ENCODE results near the gene AGPAT1.
"Not testable (repeated sequence)": the region's sequence is repeated elsewhere in the genome, so short reads cannot be mapped to it uniquely, and the experiment has no call there.

Gene AGPAT1

GRCh38 chr6:32200711-32201475 lies 25.0 kb upstream of the AGPAT1 start:
- no peak for DNase-seq (ENCODE audit: low read depth, low spot score)
- H3K27ac ChIP-seq: no peak overlapping the region

GRCh38 chr6:32198866-32199265 lies 23.0 kb upstream of the AGPAT1 start:
- no peak for DNase-seq (ENCODE audit: low read depth, low spot score)
- H3K27ac ChIP-seq: no peak overlapping the region

GRCh38 chr6:32198345-32198696 lies 22.4 kb upstream of the AGPAT1 start:
- no peak overlapping the region for H3K27ac ChIP-seq

GRCh38 chr6:32196682-32197616 lies 21.1 kb upstream of the AGPAT1 start:
- no peak for DNase-seq (ENCODE audit: low read depth, low spot score)
- peak overlapping the region; percentile 93 for H3K27ac ChIP-seq

More at GRCh38 chr6:32198345-32198696, 22.4 kb upstream of the AGPAT1 start:
- no peak for DNase-seq (ENCODE audit: low read depth, low spot score)

GRCh38 chr6:32195902-32196681 lies 20.2 kb upstream of the AGPAT1 start:
- no peak for DNase-seq (ENCODE audit: low read depth, low spot score)
- H3K27ac ChIP-seq: peak overlapping the region; percentile 93

GRCh38 chr6:32195652-32195901 lies 19.7 kb upstream of the AGPAT1 start:
- H3K27ac ChIP-seq: peak overlapping the region; percentile 93
- DNase-seq (ENCODE audit: low read depth, low spot score): peak; percentile 96

- DNase-seq (ENCODE audit: low read depth, low spot score): no peak
- H3K27ac ChIP-seq: peak overlapping the region; percentile 93
Measured at GRCh38 chr6:32194825-32195651, 19.2 kb upstream of the AGPAT1 start.

DNA sequence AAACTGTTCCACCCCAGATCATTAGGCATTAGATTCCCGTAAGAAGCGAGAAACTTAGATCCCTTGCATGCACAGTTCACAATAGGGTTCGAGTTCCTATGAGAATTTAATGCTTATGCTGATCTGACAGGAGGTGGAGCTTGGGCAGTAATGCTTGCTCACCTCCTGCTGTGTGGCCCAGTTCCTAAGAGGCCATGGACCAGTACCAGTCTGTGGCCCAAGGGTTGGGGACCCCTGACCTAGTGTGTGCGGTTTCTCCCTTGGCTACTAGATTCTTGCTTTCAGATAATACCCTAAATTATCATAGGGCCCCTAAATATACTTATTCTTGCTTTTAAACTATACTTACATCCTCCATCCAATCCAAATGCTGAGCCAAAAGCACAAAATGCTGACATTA lies 18.5 kb upstream of the AGPAT1 start:
- DNase-seq (ENCODE audit: low read depth, low spot score): no peak
- H3K27ac ChIP-seq: peak overlapping the region; percentile 93

DNA sequence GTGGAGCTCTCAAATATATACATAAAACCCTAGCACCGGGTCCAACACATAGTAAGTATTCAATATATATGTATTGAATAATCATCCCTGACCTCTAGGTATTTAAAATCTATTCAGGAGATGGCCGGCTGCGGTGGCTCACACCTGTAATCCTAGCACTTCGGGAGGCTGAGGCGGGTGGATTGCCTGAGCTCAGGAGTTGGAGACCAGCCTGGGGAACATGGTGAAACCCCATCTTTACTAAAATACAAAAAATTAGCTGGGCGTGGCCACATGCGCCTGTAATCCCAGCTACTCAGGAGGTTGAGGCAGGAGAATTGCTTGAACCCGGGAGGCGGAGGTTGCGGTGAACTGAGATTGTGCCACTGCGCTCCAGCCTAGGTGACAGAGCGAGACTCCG lies 17.2 kb upstream of the AGPAT1 start:
- peak overlapping the region; percentile 48 for H3K27ac ChIP-seq
- DNase-seq (ENCODE audit: low read depth, low spot score): not testable (repeated sequence)

DNA sequence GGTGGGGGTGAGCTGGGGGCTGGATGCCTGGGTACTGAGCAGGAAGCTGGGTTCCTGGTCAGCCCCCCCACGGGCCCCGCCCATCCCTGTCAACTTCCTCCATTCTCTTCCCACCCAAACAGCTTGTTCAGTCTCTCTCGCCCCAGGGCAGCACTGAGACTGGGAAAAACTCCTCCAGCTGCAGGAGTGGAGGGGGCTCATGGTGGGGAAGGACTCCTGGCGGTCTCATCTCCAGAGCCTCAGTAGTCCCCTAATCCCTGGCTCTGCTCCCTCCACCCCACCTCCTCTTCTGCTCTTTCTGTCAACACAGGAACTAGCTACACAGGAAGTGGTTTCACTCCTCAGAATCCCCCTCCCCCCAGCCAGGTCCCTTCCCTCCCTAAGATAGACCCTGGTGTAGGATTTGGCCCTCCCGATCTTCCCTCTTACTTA lies 16.7 kb upstream of the AGPAT1 start, which contains the start of gene GPSM3:
Gene GPSM3 (minus strand): TSS at position 36 of the 432 bp plus-strand sequence. CDS start 130 bp downstream, outside the sequence.
- peak within 1 kb of the TSS; percentile 48 for H3K27ac ChIP-seq
- no peak for DNase-seq (ENCODE audit: low read depth, low spot score)

GRCh38 chr6:32191696-32192607 lies 16.1 kb upstream of the AGPAT1 start:
- peak overlapping the region; percentile 48 for H3K27ac ChIP-seq
- DNase-seq (ENCODE audit: low read depth, low spot score): no peak

DNA sequence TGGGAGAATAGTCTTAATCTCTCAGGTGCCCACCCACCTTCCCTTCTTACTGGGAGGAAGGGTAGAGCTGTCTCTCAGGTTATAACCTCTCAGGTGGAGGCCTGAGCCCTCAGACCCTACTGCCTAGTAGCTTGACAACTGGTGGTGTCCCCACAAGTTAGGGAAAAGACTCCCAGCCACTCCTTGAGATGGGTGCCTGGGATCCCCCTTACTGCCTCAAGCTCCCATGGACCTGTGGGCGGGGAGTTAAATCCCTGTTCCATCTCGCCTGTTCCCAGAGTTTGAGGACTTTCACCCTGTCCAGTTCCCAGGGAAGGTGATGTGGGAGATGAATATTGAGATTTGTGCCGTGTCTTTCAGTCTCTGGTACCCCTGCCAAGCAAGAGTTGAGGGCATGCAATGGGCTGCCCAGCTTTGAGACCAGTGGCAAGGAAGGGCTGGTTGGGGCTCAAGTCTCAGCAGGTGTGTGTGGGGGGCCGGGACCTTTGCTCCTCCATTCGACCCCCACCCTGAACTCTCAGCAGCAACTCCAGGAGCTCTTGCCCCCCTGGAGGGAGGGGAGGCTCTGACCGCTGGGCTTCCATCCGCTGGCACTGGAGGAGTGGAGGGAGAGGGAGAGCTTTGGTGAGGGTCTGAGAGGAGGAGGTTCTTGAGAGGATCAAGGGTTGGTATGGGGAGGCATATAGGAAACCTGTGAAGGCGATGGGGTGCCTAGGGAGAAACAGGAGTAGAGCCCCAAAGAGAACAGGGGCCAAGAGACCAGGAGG lies 15.2 kb upstream of the AGPAT1 start:
- peak overlapping the region; percentile 75 for H3K27ac ChIP-seq
- DNase-seq (ENCODE audit: low read depth, low spot score): no peak

DNA sequence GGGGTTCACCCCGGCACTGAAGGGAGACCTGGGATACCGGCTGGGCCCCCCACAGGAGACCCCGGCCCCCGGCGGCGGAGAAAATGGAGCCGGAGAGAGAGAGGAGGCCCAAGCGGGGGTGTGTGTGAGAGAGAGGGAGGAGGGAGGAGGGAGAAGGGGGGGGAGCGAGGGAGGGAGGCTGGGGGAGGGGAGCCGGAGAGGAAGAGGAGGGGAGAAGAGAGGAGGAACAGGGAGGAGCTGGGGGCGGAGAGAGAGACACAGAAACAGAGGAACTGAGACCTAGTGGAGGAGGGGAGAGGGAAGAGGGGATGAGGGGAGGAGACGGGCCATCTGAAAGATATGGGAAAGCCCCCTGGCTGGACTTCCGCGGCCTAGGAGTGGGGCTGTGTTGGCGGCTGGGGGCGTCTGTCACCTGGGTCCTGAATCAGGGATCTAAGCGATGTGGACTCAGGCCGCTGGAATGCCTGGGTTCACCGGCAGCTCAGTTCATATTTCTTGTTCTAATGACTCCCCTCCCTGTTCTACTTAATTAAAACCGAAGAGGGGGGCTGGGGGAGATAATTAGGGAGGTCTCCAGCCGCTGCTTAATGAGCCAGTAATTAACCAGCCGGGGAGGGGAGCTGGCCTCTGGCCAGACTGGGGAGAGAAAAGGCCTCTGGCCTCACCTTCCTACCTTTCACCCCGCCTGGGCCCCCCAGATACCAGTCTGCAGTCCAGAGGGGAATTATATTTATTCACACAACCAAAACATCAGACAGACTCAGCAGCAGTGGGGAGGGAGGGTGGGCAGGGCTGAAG lies 14.4 kb upstream of the AGPAT1 start, which contains the start of gene PBX2:
Gene PBX2 (minus strand): TSS at position 149 of the 798 bp plus-strand sequence. CDS start 287 bp downstream, outside the sequence.
- peak within 1 kb of the TSS; percentile 75 for H3K27ac ChIP-seq
- no peak for DNase-seq (ENCODE audit: low read depth, low spot score)

GRCh38 chr6:32189742-32190053 lies 13.8 kb upstream of the AGPAT1 start:
- peak overlapping the region; percentile 75 for H3K27ac ChIP-seq
- no peak for DNase-seq (ENCODE audit: low read depth, low spot score)

DNA sequence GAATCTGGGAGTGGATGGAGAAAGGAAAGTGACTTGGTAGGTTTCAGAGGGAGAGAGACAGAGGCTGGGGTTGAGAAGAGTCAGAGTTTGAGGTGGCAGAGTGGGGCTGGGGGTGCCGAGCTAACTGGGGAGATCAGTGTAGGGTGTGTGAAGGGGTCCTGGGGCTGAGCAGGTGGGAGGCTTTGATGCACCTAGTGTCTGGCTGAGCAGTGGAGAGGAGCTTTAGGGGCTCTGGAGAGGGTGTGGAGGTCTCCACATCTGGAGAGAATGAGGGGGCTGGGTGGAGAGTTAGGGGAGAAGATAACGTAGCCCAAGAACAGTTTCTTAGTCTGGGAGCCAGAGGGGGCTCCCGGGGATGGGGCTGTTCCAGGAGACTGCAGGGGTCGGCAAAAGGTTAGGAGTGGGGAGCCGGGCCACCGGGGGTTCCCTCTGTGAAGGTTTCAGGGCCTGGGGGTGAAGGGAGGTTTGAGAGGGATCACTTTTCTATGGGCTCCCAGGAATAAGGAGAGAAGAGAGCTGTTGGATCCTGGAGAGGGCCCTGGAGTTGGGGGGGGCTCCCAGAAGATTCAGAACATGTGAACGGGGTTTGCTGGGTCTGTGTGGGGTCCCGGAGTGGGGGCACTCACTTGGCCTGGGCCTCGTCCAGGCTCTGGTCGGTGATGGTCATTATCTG lies 13.3 kb upstream of the AGPAT1 start:
- peak overlapping the region; percentile 75 for H3K27ac ChIP-seq
- DNase-seq (ENCODE audit: low read depth, low spot score): no peak

- peak overlapping the region; percentile 75 for H3K27ac ChIP-seq
- DNase-seq (ENCODE audit: low read depth, low spot score): no peak
Measured at GRCh38 chr6:32188381-32189068, 12.6 kb upstream of the AGPAT1 start.
